GM10847 (cell line): Measurements from ENCODE around the gene DOCK4.

ENCODE experiments used
- POLR2A ChIP-seq: IDR thresholded peaks from 2 replicates; pipeline ENCODE4 v1.6.1; 2011; ENCODE audit not compliant: insufficient read length; ENCODE audit errors: extremely low read depth

DOCK4 gene

GRCh38 chr7:112092306-112092705, 113.9 kb downstream of the DOCK4 start:
- no peak for TF ChIP-seq POLR2A

DNA sequence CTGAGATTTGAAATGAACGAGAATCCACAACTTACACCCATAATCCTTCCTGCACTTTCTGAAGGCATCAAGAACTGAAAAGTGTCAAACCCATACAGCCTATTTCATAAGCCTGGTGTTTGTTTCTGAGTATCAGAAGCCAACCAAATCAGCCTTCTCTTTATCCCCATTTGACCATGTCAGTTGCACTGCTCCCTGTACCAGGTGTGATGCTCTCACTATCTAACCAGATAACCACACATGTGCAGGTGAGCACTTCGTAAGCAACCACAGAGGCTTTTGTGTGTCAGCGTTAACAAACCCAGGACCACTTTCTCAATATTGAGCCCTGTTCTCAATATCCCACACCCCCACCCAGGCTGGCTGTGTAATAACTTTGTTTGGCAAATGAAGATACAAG, 114.4 kb downstream of the DOCK4 start:
- no peak for TF ChIP-seq POLR2A

- TF ChIP-seq POLR2A = no peak
Observed at GRCh38 chr7:112089551-112089950, 116.6 kb downstream of the DOCK4 start.

GRCh38 chr7:112088484-112089016, 117.6 kb downstream of the DOCK4 start:
- no peak for TF ChIP-seq POLR2A

DNA sequence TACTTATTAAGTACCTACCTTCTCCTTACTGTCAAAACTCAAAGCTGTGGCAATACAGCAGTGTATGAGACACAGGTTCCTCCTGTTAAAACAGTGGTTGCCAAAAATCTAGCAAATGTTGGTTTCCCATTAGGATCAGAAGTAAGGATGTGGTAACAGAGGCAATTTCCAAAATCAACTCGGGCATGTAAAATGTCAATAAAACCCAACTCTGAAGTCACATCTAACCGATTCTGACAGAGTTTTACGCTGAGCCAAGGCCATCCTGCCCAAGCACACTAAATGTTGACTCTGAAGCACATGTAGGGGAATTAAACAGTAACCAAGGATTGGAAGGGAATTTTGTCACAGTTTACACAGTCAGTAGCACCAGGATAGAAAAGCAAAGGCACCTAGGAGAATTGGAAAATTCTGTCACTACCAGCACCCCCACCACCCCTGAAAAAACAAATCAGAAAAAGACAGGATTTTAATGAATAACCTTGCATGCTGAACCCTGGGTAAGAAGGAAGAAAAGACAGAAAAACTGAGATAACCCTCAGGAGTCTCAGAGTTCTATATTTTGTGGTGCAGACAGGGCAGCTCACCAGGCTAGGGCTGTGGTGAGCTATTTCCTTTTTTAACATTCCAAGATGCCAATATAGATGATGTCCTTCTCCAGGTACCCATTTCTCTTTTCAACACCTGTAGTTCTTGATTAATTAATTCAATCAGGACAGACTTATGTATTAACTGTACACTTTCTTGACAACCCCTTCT, 119.5 kb downstream of the DOCK4 start:
- TF ChIP-seq POLR2A = no peak

- no peak for TF ChIP-seq POLR2A
Observed at GRCh38 chr7:112084520-112084971, 121.7 kb downstream of the DOCK4 start.

- no peak for TF ChIP-seq POLR2A
Observed at GRCh38 chr7:112083776-112084355, 122.3 kb downstream of the DOCK4 start.

GRCh38 chr7:112082306-112082705, 123.9 kb downstream of the DOCK4 start:
- TF ChIP-seq POLR2A = no peak

GRCh38 chr7:112081778-112082177, 124.4 kb downstream of the DOCK4 start:
- no peak for TF ChIP-seq POLR2A

- no peak for TF ChIP-seq POLR2A
Observed at GRCh38 chr7:112080978-112081377, 125.2 kb downstream of the DOCK4 start.

GRCh38 chr7:112080441-112080840, 125.8 kb downstream of the DOCK4 start:
- no peak for TF ChIP-seq POLR2A

DNA sequence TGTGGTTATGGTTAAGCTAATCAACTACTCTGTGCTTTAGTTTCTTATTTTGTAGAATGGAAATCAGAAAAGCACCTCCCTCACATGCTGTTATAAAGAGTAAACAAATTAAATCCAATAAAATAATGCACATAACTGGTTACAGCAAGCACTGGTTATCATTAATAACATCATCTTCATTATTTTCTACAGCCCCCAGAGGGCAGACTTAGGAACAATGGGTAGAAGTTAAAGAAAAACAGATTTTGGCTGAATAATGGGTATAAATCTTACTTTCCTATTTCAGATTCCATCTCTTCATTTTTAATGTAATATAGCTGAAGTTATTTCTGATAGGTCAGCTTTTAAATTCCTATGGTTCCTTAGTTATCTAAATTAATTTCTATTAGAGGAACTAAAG, 126.5 kb downstream of the DOCK4 start:
- TF ChIP-seq POLR2A = no peak

GRCh38 chr7:112079122-112079521, 127.1 kb downstream of the DOCK4 start:
- TF ChIP-seq POLR2A = no peak

DNA sequence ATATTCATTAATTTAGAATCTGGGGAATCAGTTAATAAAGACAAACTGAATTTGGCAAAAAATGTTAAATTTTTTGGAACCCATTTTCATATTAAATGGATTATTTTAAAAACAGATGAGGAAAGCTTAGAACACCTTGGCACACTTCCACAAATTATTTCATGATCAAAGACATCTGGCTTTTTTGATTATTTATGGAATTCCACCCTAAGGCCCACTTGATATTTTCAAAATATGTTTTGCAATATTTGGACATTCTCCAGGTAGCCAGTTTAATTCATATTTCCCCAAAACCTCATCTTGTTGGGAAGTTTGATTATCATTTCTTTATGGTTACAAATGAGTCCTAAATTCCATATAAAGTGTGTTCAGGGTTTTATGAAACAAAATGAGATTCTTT, 129.9 kb downstream of the DOCK4 start:
- TF ChIP-seq POLR2A = no peak

DNA sequence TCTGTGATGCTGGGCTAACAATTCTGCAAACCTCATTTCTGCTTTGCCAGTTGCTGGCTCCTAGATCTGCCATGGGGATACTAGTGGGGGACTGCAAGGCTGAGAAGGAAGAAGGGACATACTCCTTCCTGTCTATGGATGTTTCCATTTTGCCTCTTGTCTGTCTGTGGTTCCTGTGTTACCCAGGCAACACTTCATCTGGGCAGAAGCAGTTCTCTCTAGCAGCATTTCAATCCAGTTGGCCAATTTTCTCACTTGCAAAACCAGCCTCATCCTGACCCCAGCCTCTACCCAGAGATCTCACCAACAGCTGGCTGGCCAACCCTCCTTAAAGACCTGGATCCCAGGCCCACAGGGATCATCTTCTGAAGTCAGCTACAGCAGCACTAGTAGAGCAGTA, 131.7 kb downstream of the DOCK4 start:
- TF ChIP-seq POLR2A = no peak

- no peak for TF ChIP-seq POLR2A
Observed at GRCh38 chr7:112073530-112073929, 132.7 kb downstream of the DOCK4 start.
